ENCODE measurements around the gene GIPR. TPM values are rescaled to one million over a fixed set of nuclear protein-coding genes. Genes with fewer than 3 reads are reported as not detected.

GIPR gene
- total and polyA plus RNA-seq, 2 of the 13 experiments (the other 11 are each of a cell fraction or from before 2014, with no cell fraction given): 0.15 to 1.2 TPM

DNA sequence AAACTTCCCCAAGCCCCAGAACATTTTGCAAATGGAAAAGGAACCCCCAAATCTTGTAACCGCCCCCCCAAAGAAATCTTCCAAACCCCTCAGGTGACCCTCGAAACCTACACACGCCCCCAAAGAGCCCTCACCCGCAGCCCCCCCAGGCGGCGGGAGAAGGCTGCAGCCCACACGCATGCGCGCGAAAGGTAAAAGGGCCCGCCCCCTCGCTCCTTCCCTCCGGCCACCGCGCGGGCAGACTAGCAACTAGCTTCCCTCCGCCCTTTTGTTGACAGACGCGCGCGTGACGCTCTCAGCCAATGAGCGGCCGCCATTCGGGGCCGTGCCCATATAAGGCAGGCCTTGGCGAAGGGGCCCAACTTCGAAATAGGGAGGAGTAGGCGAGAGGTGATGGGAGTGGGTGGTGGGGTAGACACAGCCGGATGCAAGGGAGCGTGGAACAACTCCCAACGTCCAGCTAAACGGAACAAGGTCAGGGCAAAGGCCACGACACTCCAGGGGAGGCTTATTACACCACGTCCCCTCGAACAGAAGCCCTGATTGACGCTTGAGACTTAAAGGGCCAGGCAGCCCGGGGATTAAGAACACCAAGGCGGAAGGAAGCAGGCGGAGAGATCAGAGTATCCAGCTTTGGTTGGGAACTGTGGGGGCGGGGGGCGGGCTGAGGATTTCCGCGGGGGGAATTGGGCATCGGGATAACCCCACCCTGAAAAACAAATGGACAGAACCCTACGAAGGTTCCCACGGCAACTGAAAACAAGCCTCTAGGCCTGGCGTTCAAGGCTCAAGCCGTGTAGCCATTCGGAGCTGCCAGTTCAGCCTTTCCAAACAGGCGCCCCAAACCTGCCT, 49.3 kb downstream of the GIPR start (continued):
- TF ChIP-seq ZKSCAN8 (CRISPR knock-in tag; IDR thresholded peaks at IDR 0.05; ENCODE audit: borderline replicate concordance) (peak; percentile 33; the same call in 1 of the 2 replicates), ZNF292 (CRISPR knock-in tag; IDR thresholded peaks at IDR 0.05; ENCODE audit: borderline replicate concordance, low read depth) (no peak; the same call in 1 of the 2 replicates), ZNF792 (CRISPR knock-in tag; IDR thresholded peaks at IDR 0.05) (peak; percentile 68), ZNF740 (CRISPR knock-in tag; IDR thresholded peaks at IDR 0.05) (peak; percentile 69; the same call in 1 of the 2 replicates), ZKSCAN5 (CRISPR knock-in tag; IDR thresholded peaks at IDR 0.05) (no peak), POLR2G (IDR thresholded peaks at IDR 0.05; ENCODE audit: low read depth, low read length) (peak; percentile 64; the same call in 1 of the 2 replicates), ZNF124 (CRISPR knock-in tag; IDR thresholded peaks at IDR 0.05) (0 out of 2 replicates have a peak, but pooled peaks have one; percentile 21), SMYD3 (CRISPR knock-in tag; IDR thresholded peaks at IDR 0.05) (peak; percentile 91), SP5 (CRISPR knock-in tag; IDR thresholded peaks at IDR 0.05; ENCODE audit: borderline replicate concordance, low read depth) (peak; percentile 83; the same call in 1 of the 2 replicates), SOX13 (IDR thresholded peaks at IDR 0.05) (no peak), SOX13 (CRISPR knock-in tag; conservative IDR thresholded peaks at IDR 0.05 in 1 of 2, IDR thresholded peaks at IDR 0.05 in 1 of 2) (0 out of 4 replicates have a peak, but pooled peaks of 1 of the 2 experiments have one; percentile 55), HDAC2 (CRISPR knock-in tag; IDR thresholded peaks at IDR 0.05) (peak; percentile 75), ZNF253 (CRISPR knock-in tag; IDR thresholded peaks at IDR 0.05; ENCODE audit: borderline replicate concordance) (no peak), TAF1 (CRISPR knock-in tag; IDR thresholded peaks at IDR 0.05) (peak; percentile 15; the same call in 1 of the 2 replicates), NR2F2 (IDR thresholded peaks at IDR 0.05; ENCODE audit: borderline replicate concordance, low read depth) (peak; percentile 89), ZNF790 (CRISPR knock-in tag; IDR thresholded peaks at IDR 0.05; ENCODE audit: borderline replicate concordance) (no peak), KDM6A (CRISPR knock-in tag; IDR thresholded peaks at IDR 0.05; ENCODE audit: low read depth) (peak; percentile 76), MAZ (IDR thresholded peaks at IDR 0.05; ENCODE audit: borderline replicate concordance, low read depth, low read length) (peak; percentile 90), MAZ (CRISPR knock-in tag; IDR thresholded peaks at IDR 0.05; ENCODE audit: low read depth) (peak; percentile 91)
- TF ChIP-seq, protein P1, sequence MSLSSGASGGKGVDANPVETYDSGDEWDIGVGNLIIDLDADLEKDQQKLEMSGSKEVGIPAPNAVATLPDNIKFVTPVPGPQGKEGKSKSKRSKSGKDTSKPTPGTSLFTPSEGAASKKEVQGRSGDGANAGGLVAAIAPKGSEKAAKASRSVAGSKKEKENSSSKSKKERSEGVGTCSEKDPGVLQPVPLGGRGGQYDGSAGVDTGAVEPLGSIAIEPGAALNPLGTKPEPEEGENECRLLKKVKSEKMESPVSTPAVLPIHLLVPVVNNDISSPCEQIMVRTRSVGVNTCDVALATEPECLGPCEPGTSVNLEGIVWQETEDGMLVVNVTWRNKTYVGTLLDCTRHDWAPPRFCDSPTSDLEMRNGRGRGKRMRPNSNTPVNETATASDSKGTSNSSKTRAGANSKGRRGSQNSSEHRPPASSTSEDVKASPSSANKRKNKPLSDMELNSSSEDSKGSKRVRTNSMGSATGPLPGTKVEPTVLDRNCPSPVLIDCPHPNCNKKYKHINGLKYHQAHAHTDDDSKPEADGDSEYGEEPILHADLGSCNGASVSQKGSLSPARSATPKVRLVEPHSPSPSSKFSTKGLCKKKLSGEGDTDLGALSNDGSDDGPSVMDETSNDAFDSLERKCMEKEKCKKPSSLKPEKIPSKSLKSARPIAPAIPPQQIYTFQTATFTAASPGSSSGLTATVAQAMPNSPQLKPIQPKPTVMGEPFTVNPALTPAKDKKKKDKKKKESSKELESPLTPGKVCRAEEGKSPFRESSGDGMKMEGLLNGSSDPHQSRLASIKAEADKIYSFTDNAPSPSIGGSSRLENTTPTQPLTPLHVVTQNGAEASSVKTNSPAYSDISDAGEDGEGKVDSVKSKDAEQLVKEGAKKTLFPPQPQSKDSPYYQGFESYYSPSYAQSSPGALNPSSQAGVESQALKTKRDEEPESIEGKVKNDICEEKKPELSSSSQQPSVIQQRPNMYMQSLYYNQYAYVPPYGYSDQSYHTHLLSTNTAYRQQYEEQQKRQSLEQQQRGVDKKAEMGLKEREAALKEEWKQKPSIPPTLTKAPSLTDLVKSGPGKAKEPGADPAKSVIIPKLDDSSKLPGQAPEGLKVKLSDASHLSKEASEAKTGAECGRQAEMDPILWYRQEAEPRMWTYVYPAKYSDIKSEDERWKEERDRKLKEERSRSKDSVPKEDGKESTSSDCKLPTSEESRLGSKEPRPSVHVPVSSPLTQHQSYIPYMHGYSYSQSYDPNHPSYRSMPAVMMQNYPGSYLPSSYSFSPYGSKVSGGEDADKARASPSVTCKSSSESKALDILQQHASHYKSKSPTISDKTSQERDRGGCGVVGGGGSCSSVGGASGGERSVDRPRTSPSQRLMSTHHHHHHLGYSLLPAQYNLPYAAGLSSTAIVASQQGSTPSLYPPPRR (CRISPR knock-in tag; IDR thresholded peaks at IDR 0.05; ENCODE audit: borderline replicate concordance): peak; percentile 72; the same call in 1 of the 2 replicates
- TF ChIP-seq, protein P2, sequence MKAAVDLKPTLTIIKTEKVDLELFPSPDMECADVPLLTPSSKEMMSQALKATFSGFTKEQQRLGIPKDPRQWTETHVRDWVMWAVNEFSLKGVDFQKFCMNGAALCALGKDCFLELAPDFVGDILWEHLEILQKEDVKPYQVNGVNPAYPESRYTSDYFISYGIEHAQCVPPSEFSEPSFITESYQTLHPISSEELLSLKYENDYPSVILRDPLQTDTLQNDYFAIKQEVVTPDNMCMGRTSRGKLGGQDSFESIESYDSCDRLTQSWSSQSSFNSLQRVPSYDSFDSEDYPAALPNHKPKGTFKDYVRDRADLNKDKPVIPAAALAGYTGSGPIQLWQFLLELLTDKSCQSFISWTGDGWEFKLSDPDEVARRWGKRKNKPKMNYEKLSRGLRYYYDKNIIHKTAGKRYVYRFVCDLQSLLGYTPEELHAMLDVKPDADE (CRISPR knock-in tag; IDR thresholded peaks at IDR 0.05): peak; percentile 81; the same call in 1 of the 2 replicates
